NCI-H2029 (cell line): Measurements from ENCODE around the gene ABCD2.
"Not testable (repeated sequence)": the region's sequence is repeated elsewhere in the genome, so short reads cannot be mapped to it uniquely, and the experiment has no call there.

ENCODE experiments used
- DNase-seq: peaks from one replicate; lab custom pipeline; 2025; lab: John Stamatoyannopoulos, UW

ABCD2 gene

DNA sequence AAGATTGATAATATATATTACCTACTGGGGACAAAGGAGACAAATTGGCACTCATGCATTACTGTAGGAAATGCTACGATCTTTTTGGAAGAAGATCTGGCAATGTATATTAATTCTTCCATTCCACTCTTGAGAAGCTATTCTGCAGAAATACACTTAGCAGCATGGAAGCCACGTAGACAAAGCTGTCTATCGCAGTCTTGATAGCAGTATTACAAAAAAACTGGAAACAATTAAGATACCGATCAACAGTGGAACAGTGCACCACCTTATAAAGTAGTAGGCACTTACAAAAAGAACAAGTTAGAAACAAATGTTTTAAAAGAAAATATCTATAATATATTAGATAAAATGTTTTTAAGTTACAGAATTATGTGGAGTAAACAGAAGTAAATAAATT lies 87.2 kb downstream of the ABCD2 start:
- DNase-seq: no peak

GRCh38 chr12:39526974-39527373 lies 92.6 kb downstream of the ABCD2 start:
- no peak for DNase-seq

DNA sequence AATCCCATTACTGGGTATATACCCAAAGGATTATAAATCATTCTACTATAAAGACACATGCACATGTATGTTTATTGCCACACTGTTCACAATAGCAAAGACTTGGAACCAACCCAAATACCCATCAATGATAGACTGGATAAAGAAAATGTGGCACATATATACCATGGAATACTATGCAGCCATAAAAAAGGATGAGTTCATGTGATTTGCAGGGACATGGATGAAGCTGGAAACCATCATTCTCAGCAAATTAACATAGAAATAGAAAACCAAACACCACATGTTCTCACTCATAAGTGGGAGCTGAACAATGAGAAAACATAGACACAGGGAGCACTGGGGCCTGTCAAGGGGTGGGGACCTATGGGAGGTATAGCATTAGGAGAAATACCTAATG lies 97.4 kb downstream of the ABCD2 start:
- not testable (repeated sequence) for DNase-seq

- no peak for DNase-seq
These were observed 109.6 kb downstream of the ABCD2 start for GRCh38 chr12:39510001-39510400.

DNA sequence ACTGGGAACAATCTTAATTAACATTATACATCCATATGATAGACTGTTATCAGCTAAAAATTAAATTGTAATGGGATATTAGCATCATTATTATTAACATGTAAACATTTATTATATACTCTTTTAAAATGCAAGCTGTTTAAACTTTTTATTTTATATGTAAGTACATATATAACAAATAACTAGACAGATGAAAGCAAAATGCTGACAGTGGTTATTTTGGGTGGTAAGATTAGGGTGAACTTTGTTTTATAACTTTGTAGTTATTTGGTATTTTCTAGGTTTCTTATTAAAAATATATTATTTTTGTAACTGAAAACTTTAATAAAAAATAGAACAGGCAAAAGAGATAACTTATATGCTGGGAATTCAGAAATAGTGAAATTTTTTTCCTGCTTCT lies 114.0 kb downstream of the ABCD2 start:
- DNase-seq: no peak

GRCh38 chr12:39505023-39505422 lies 114.6 kb downstream of the ABCD2 start:
- no peak for DNase-seq

- DNase-seq: no peak
These were observed 116.2 kb downstream of the ABCD2 start for GRCh38 chr12:39503439-39503838.

- DNase-seq: no peak
These were observed 116.9 kb downstream of the ABCD2 start for GRCh38 chr12:39502726-39503125.
